ENCODE results near the gene MTRF1L. TPM values are rescaled to one million over a fixed set of nuclear protein-coding genes. Genes with fewer than 3 reads are reported as not detected.
"Not testable (repeated sequence)": the region's sequence is repeated elsewhere in the genome, so short reads cannot be mapped to it uniquely, and the experiment has no call there.

Gene MTRF1L
- total and polyA plus RNA-seq, 10 donors, result 9.6 to 56.4 (median 26.1) TPM

DNA sequence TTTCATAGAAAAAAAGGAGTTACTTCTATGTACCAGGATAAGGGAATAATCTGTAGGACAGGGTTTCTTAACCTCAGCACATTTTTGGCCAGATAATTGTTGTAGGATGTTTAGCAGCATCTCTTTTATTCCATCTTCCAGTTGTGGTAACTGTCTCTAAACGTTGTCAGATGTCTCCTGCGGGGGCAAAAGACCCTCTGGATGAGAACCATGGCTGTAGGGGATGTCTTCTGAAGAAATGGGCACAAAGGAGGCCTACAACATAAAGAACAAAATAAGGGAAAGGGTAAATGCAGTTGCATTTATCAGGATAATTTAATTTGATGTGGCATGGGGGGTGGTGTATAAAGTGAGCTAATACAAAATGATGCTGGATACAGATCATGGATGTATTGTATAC lies 15.5 kb downstream of the MTRF1L start:
- WGBS, 5 donors, result 79 to 90% (median 84%) methylated on average over 2 of the region's 2 CpGs
- intact Hi-C loops (cut with DNase I; ENCODE audit: low total_unique reads), result no loop called here
- no peak for DNase-seq
- Histone ChIP-seq H3K4me3 (no peak overlapping the region), H3K9me3 (no peaks in the 10 kb centered on the region), H3K27ac (no peak overlapping the region), H3K27me3 (replicated peaks in 1 of 7) (peaks cover 0 to 6% (median 0%) of the 10 kb centered on the region in 7 donors), H3K4me1 (peaks cover 17 to 47% (median 26%) of the 10 kb centered on the region in 6 donors), H3K36me3 (peaks cover 0 to 41% (median 24%) of the 10 kb centered on the region in 6 donors)
- TF ChIP-seq, protein P1, sequence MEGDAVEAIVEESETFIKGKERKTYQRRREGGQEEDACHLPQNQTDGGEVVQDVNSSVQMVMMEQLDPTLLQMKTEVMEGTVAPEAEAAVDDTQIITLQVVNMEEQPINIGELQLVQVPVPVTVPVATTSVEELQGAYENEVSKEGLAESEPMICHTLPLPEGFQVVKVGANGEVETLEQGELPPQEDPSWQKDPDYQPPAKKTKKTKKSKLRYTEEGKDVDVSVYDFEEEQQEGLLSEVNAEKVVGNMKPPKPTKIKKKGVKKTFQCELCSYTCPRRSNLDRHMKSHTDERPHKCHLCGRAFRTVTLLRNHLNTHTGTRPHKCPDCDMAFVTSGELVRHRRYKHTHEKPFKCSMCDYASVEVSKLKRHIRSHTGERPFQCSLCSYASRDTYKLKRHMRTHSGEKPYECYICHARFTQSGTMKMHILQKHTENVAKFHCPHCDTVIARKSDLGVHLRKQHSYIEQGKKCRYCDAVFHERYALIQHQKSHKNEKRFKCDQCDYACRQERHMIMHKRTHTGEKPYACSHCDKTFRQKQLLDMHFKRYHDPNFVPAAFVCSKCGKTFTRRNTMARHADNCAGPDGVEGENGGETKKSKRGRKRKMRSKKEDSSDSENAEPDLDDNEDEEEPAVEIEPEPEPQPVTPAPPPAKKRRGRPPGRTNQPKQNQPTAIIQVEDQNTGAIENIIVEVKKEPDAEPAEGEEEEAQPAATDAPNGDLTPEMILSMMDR (IDR thresholded peaks at IDR 0.05 in 8 of 11, conservative IDR thresholded peaks at IDR 0.05 in 3 of 11), result no peak
- no peak for TF ChIP-seq POLR2AphosphoS5 (IDR thresholded peaks at IDR 0.05)

DNA sequence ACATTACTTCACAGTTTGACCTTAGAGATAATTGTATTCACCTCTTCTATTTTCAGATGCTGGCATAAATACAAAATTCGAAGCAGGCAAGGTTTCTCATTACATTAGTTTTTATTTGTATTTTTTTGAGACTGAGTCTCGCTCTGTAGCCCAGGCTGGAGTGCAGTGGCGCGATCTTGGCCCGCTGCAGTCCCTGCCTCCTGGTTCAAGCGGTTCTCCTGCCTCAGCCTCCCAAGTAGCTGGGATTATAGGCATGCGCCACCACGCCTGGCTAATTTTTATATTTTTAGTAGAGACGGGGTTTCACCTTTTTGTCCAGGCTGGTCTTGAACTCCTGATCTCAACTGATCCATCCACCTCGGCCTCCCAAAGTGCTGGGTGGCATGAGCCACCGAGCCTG lies 17.2 kb downstream of the MTRF1L start:
- DNase-seq; H3K9me3 ChIP-seq; H3K27me3 ChIP-seq (replicated peaks in 1 of 7); intact Hi-C loops (cut with DNase I; ENCODE audit: low total_unique reads): not testable (repeated sequence)
- peak in 2 of 3 donors; percentile 10 to 37 for TF ChIP-seq POLR2AphosphoS5 (IDR thresholded peaks at IDR 0.05)
- peaks cover 0 to 24% (median 7%) of the 10 kb centered on the region in 6 donors for H3K36me3 ChIP-seq
- peak overlapping the region in 5 of 8 donors; percentile 25 to 93 (median 92) for H3K27ac ChIP-seq
- WGBS, 5 donors, result 82 to 93% (median 89%) methylated on average over 11 of the region's 11 CpGs
- peaks cover 18 to 56% (median 41%) of the 10 kb centered on the region in 6 donors for H3K4me1 ChIP-seq
- H3K4me3 ChIP-seq, result peak overlapping the region in 1 of 8 donors; percentile 99

DNA sequence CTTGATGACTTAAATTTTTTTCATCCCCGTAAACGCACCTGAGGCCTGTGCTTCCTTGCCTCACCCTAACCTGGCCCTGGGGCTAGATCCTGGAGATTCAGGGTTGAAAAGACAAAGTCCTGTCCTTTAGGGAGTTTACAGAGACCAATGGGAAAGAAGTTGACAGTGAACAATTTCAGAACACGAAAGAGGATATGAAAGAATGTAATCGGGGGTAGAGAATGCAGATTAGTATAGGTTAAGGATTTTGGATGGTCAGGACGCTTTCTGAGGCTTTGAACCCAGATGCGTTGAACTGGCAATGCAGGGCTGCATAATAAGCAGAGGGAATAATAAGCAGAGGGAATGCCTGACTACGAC lies 18.0 kb downstream of the MTRF1L start:
- 5 to 8% (median 6%) methylated on average over 7 of the region's 7 CpGs for WGBS, 5 donors
- H3K36me3 ChIP-seq, result peaks cover 0 to 16% (median 2%) of the 10 kb centered on the region in 6 donors
- peak overlapping the region in 7 of 8 donors; percentile 91 to 99 (median 94) for H3K4me3 ChIP-seq
- no peak for DNase-seq
- peaks cover 18 to 64% (median 46%) of the 10 kb centered on the region in 6 donors for H3K4me1 ChIP-seq
- intact Hi-C loops (cut with DNase I; ENCODE audit: low total_unique reads), result no loop called here
- H3K27me3 ChIP-seq (replicated peaks in 1 of 7), result peaks cover 0 to 6% (median 0%) of the 10 kb centered on the region in 7 donors
- H3K9me3 ChIP-seq, result no peaks in the 10 kb centered on the region
- TF ChIP-seq, protein P1 (IDR thresholded peaks at IDR 0.05 in 8 of 11, conservative IDR thresholded peaks at IDR 0.05 in 3 of 11), result no peak
- TF ChIP-seq POLR2AphosphoS5 (IDR thresholded peaks at IDR 0.05) (no peak), POLR2A (IDR thresholded peaks at IDR 0.05) (no peak)
- peak overlapping the region in 7 of 8 donors; percentile 89 to 93 (median 92) for H3K27ac ChIP-seq

DNA sequence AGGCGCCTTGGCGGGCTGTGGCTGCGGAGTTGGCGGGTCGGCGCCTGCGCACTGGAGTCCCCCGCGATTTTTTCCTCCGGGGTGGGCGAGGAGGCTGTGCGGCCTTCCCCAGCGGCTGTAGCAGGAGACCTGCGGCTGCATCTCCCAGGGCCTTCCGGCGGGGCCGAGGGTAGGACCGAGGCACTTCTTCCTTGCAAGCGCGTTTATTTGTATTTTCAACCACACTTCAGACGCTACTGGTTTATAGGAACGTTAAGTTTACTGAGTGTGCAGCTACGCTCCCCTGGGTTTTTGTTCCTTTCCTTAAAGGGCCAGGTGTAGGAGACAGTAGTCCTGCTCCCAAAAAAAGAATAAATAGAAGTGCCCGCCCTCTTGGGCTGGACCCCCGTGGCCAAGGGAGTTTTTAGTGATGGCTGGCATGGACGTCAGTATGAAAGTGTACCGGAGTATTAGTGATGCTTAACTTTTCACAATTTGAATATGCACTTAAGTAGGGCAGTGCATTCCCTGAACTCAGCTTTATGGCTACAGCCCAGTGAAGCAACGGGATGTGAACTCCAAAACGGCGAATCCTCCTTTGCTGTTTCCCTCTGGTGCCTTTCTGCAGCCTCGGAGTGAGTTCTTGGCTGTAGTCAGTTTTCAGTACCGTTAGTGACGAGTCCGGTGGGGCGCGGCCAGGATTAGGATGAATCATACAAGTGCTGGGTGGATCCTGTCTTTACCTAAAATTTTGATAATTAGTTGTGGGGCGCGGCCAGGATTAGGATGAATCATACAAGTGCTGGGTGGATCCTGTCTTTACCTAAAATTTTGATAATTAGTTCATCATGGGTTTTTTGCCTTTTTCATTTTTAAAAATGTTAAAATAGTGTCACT lies 18.6 kb downstream of the MTRF1L start:
- 0 to 1% (median 0%) methylated on average over 31 to 38 of the region's 38 CpGs for WGBS, 5 donors
- peak; percentile 98 for DNase-seq
- intact Hi-C loops (cut with DNase I; ENCODE audit: low total_unique reads), result no loop called here

More for the DNA sequence above, 18.6 kb downstream of the MTRF1L start:
- TF ChIP-seq POLR2AphosphoS5 (IDR thresholded peaks at IDR 0.05) (peak; percentile 47 to 89 (median 88)), POLR2A (IDR thresholded peaks at IDR 0.05) (no peak)
- Histone ChIP-seq H3K4me3 (peak overlapping the region; percentile 62 to 99 (median 94)), H3K27me3 (replicated peaks in 1 of 7) (peaks cover 0 to 6% (median 0%) of the 10 kb centered on the region in 7 donors), H3K27ac (peak overlapping the region; percentile 89 to 93 (median 92)), H3K4me1 (peaks cover 18 to 70% (median 47%) of the 10 kb centered on the region in 6 donors), H3K9me3 (no peaks in the 10 kb centered on the region), H3K36me3 (peaks cover 0 to 14% (median 2%) of the 10 kb centered on the region in 6 donors)

All from spleen (tissue), 11 donors.